Subcutaneous abdominal adipose tissue (tissue), 5 donors: ENCODE results near the gene NES.

Experiments
- H3K27ac ChIP-seq: one replicate; pipeline ENCODE4 v1.7.0; 2013; ENCODE audit warnings: low read depth, mild to moderate bottlenecking, inconsistent platforms, low read length, moderate library complexity
- H3K27me3 ChIP-seq, 5 donors: one replicate each; pipeline ENCODE4 v1.7.0; 2013; ENCODE audit warnings: low read length in 5 of 5, inconsistent platforms in 1 of 5; ENCODE audit not compliant: control insufficient read depth in 5 of 5, insufficient read depth in 4 of 5
- H3K36me3 ChIP-seq, 5 donors: one replicate each; pipeline ENCODE4 v1.7.0; 2013; ENCODE audit warnings: low read length in 5 of 5; ENCODE audit not compliant: control insufficient read depth in 5 of 5, insufficient read depth in 5 of 5
- H3K4me1 ChIP-seq, 5 donors: one replicate each; pipeline ENCODE4 v1.7.0; 2013; ENCODE audit warnings: low read length in 5 of 5, mild to moderate bottlenecking in 3 of 5, moderate library complexity in 1 of 5; ENCODE audit not compliant: control insufficient read depth in 5 of 5, insufficient read depth in 5 of 5
- H3K4me3 ChIP-seq, 5 donors: one replicate each; pipeline ENCODE4 v1.7.0; 2013; ENCODE audit warnings: low read length in 5 of 5, low read depth in 1 of 5
- H3K9ac ChIP-seq, 5 donors: one replicate each; pipeline ENCODE4 v1.7.0; 2013; ENCODE audit warnings: low read length in 5 of 5, mild to moderate bottlenecking in 4 of 5, moderate library complexity in 3 of 5
- H3K9me3 ChIP-seq, 5 donors: one replicate each; pipeline ENCODE4 v1.7.0; 2013; ENCODE audit warnings: low read length in 5 of 5; ENCODE audit not compliant: control insufficient read depth in 5 of 5
- donor health status: healthy.
- donor health status: healthy.
- donor health status: healthy.
- donor health status: healthy.
- donor health status: healthy.

NES gene

GRCh38 chr1:156664767-156665411, 12.3 kb downstream of the NES start:
- Histone ChIP-seq H3K4me3 (peak overlapping the region in 4 of 5 donors; percentile 3 to 32 (median 20)), H3K36me3 (no peaks in the 10 kb centered on the region), H3K4me1 (peaks cover 26 to 97% (median 80%) of the 10 kb centered on the region in 5 donors), H3K9me3 (no peaks in the 10 kb centered on the region), H3K27me3 (peaks cover 0 to 6% (median 3%) of the 10 kb centered on the region in 5 donors), H3K9ac (peak overlapping the region in 2 of 5 donors; percentile 45 to 52), H3K27ac (peak overlapping the region; percentile 71)

GRCh38 chr1:156664046-156664766, 13.0 kb downstream of the NES start:
- H3K36me3 ChIP-seq, result no peaks in the 10 kb centered on the region
- peak overlapping the region in 2 of 5 donors; percentile 45 to 52 for H3K9ac ChIP-seq
- H3K4me3 ChIP-seq, result peak overlapping the region in 4 of 5 donors; percentile 3 to 32 (median 20)
- peaks cover 0 to 6% (median 3%) of the 10 kb centered on the region in 5 donors for H3K27me3 ChIP-seq
- peak overlapping the region; percentile 71 for H3K27ac ChIP-seq
- peaks cover 26 to 97% (median 83%) of the 10 kb centered on the region in 5 donors for H3K4me1 ChIP-seq
- H3K9me3 ChIP-seq, result no peaks in the 10 kb centered on the region

GRCh38 chr1:156663178-156663577, 14.0 kb downstream of the NES start:
- peaks cover 24 to 92% (median 83%) of the 10 kb centered on the region in 5 donors for H3K4me1 ChIP-seq
- H3K9me3 ChIP-seq, result no peaks in the 10 kb centered on the region
- H3K9ac ChIP-seq, result no peak overlapping the region
- no peaks in the 10 kb centered on the region for H3K36me3 ChIP-seq
- H3K4me3 ChIP-seq, result no peak overlapping the region
- H3K27me3 ChIP-seq, result peaks cover 0 to 7% (median 3%) of the 10 kb centered on the region in 5 donors
- peak overlapping the region; percentile 71 for H3K27ac ChIP-seq

- peak overlapping the region in 1 of 5 donors; percentile 4 for H3K9ac ChIP-seq
- peak overlapping the region; percentile 71 for H3K27ac ChIP-seq
- no peak overlapping the region for H3K4me3 ChIP-seq
- H3K9me3 ChIP-seq, result no peaks in the 10 kb centered on the region
- H3K36me3 ChIP-seq, result no peaks in the 10 kb centered on the region
- H3K4me1 ChIP-seq, result peaks cover 20 to 92% (median 81%) of the 10 kb centered on the region in 5 donors
- peaks cover 0 to 12% (median 6%) of the 10 kb centered on the region in 5 donors for H3K27me3 ChIP-seq
Measured at GRCh38 chr1:156662800-156663055, 14.5 kb downstream of the NES start.

DNA sequence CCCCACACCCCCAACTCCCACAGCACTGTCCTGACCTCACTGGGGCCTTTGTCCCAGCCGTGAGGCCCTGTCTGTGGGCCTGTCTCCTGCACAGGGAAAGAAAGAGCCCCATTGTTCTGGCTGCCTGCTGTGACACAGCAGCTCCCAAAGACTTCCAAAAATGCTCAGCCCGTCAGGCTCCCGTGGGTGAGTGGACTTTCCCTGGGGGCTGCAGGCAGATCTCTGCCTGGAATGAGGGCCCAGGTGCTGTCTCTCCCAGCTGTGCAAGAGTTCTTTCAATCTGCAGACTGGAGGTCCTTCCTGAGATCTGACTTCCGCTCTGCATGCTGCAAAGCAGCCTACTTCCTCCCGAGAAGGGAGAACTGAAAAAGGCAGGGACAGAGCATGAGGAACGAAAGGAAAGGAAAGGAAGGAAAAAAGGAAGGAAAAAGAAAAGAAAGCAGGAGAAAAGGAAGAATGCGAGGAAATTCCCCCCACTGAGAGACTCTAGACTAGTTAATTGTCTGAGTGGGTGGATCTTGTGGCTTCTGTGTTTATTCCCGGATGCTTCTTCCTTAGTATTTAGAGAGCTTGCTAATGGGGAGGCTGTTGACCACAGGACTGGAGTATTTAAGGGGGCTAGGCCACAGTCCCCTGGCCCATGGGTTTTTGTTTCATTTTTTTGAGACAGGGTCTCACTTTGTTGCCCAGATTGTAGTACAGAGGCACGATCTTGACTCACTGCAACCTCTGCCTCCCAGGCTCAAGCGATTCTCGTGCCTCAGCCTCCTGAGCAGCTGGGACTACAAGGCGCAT, 15.0 kb downstream of the NES start:
- Histone ChIP-seq H3K4me1 (peaks cover 20 to 92% (median 81%) of the 10 kb centered on the region in 5 donors), H3K9ac (peak overlapping the region in 2 of 5 donors; percentile 1 to 4), H3K4me3 (peak overlapping the region in 3 of 5 donors; percentile 6 to 20 (median 19)), H3K36me3 (no peaks in the 10 kb centered on the region), H3K27me3 (peaks cover 0 to 14% (median 10%) of the 10 kb centered on the region in 5 donors), H3K27ac (peak overlapping the region; percentile 71), H3K9me3 (no peaks in the 10 kb centered on the region)

- Histone ChIP-seq H3K4me1 (peaks cover 20 to 85% (median 81%) of the 10 kb centered on the region in 5 donors), H3K27ac (peak overlapping the region; percentile 86), H3K4me3 (peak overlapping the region in 3 of 5 donors; percentile 2 to 17 (median 3)), H3K27me3 (peaks cover 10 to 28% (median 24%) of the 10 kb centered on the region in 5 donors), H3K9me3 (no peaks in the 10 kb centered on the region), H3K36me3 (no peaks in the 10 kb centered on the region), H3K9ac (peak overlapping the region in 3 of 5 donors; percentile 11 to 84 (median 24))
Measured at GRCh38 chr1:156660752-156661112, 16.5 kb downstream of the NES start.

DNA sequence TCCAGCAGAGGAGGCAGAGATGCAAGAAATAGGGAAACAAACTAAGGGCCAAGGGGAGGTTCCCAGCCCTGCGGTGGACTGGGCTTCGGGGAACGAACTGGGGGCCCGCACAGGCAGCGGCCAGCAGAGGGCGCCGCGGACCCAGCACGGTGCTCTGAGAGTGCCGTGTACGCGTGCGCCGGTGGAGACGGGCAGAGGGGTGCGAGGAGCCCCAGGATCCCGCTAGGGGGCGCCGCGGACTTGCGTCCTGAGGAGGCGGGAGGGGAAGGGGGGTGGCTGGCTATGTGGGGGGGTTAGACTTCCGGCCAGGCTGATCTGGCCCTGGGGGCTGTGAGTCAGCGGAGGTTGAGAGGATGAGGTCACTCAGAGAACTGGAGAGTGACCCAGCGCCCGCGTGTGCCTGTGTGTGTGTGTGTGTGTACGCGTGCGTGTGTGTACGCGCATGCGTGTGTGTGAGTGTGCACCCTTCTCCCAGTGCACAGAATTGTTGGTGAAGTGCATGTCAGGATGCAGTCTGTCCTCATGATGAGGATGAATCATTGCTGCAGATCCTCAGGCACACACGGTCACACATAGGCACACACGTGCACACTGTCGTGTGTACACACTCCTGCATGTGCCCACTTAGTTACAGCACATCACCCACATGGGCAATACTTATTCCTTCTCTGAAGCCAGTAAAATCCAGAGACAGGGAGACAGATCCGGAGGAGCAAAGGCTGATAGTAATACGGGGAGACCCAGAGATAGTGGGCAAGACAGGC, 17.0 kb downstream of the NES start:
- H3K27ac ChIP-seq, result peak overlapping the region; percentile 86
- H3K4me3 ChIP-seq, result peak overlapping the region in 4 of 5 donors; percentile 13 to 54 (median 22)
- H3K9me3 ChIP-seq, result no peaks in the 10 kb centered on the region
- no peaks in the 10 kb centered on the region for H3K36me3 ChIP-seq
- H3K9ac ChIP-seq, result peak overlapping the region in 3 of 5 donors; percentile 11 to 84 (median 32)
- H3K4me1 ChIP-seq, result peaks cover 20 to 80% (median 75%) of the 10 kb centered on the region in 5 donors
- H3K27me3 ChIP-seq, result peaks cover 10 to 31% (median 30%) of the 10 kb centered on the region in 5 donors

- no peak overlapping the region for H3K27ac ChIP-seq
- peak overlapping the region in 1 of 5 donors; percentile 32 for H3K9ac ChIP-seq
- H3K9me3 ChIP-seq, result no peaks in the 10 kb centered on the region
- H3K27me3 ChIP-seq, result peaks cover 10 to 36% (median 31%) of the 10 kb centered on the region in 5 donors
- H3K36me3 ChIP-seq, result no peaks in the 10 kb centered on the region
- H3K4me1 ChIP-seq, result peaks cover 18 to 75% (median 70%) of the 10 kb centered on the region in 5 donors
- peak overlapping the region in 3 of 5 donors; percentile 14 to 46 (median 31) for H3K4me3 ChIP-seq
Measured at GRCh38 chr1:156659661-156659987, 17.6 kb downstream of the NES start.

- no peak overlapping the region for H3K4me3 ChIP-seq
- peaks cover 10 to 38% (median 30%) of the 10 kb centered on the region in 5 donors for H3K27me3 ChIP-seq
- H3K4me1 ChIP-seq, result peaks cover 17 to 69% (median 65%) of the 10 kb centered on the region in 5 donors
- no peaks in the 10 kb centered on the region for H3K36me3 ChIP-seq
- no peaks in the 10 kb centered on the region for H3K9me3 ChIP-seq
- H3K9ac ChIP-seq, result no peak overlapping the region
- H3K27ac ChIP-seq, result no peak overlapping the region
Measured at GRCh38 chr1:156658945-156659574, 18.1 kb downstream of the NES start.
